AG04449 (cell line): Measurements from ENCODE around the gene CD83.
A peak's percentile ranks its signal among the peaks of the same experiment; 100 is the strongest.

Experiments used
- CTCF ChIA-PET: fragments of 350-600 bp; formaldehyde crosslinking; extraction: SDS; loops from one replicate; lab custom pipeline; 2021; ENCODE audit warnings: antibody characterized with exemption; lab: Yijun Ruan, JAX
- POLR2A ChIA-PET: fragments of 400-600, 350-600 bp; formaldehyde crosslinking; extraction: SDS; loops from one replicate; lab custom pipeline; 2020; ENCODE audit warnings: antibody characterized with exemption, inconsistent platforms; lab: Yijun Ruan, JAX
- DNase-seq: peaks from one replicate; pipeline ENCODE4 v3.0.0-alpha.2; 2010; ENCODE audit warnings: low read depth, low spot score
- H3K4me3 ChIP-seq: 2 replicates; pipeline ENCODE4 v1.5.1; 2011; ENCODE audit warnings: low read depth, mild to moderate bottlenecking, control low read depth, low read length
- TF ChIP-seq, protein P1 (sequence below): IDR thresholded peaks from one replicate; pipeline ENCODE4 v1.5.1; 2011; ENCODE audit warnings: mild to moderate bottlenecking, moderate library complexity, low read length, control low read depth, inconsistent platforms; ENCODE audit not compliant: insufficient read depth; ENCODE audit errors: missing control alignments

CD83 gene

DNA sequence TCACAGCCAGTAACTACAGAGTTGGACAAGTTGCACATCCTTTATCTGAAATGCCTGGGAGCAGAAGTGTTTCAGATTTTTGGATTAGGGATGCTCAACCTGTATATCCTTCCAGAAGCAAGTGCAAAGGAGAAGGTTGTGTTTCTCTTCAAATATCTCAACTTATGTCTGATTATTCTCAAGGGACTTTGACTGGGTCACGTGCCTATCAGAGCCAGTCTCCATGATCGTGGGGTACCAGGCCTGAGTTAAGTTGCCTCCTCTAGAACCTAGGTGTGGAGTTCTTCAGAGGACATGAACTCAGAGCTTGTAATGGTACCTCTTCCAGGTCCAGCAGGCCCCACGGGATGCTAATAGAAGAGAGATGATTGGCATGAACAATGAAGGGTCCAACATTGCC, 7.8 kb downstream of the CD83 start:
- POLR2A ChIA-PET, result no interaction called here
- no peak for DNase-seq
- TF ChIP-seq, protein P1, sequence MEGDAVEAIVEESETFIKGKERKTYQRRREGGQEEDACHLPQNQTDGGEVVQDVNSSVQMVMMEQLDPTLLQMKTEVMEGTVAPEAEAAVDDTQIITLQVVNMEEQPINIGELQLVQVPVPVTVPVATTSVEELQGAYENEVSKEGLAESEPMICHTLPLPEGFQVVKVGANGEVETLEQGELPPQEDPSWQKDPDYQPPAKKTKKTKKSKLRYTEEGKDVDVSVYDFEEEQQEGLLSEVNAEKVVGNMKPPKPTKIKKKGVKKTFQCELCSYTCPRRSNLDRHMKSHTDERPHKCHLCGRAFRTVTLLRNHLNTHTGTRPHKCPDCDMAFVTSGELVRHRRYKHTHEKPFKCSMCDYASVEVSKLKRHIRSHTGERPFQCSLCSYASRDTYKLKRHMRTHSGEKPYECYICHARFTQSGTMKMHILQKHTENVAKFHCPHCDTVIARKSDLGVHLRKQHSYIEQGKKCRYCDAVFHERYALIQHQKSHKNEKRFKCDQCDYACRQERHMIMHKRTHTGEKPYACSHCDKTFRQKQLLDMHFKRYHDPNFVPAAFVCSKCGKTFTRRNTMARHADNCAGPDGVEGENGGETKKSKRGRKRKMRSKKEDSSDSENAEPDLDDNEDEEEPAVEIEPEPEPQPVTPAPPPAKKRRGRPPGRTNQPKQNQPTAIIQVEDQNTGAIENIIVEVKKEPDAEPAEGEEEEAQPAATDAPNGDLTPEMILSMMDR, result no peak
- H3K4me3 ChIP-seq, result no peak overlapping the region
- CTCF ChIA-PET, result interaction anchor here (1.0 to 9.4 kb wide), 4 partner anchors 7 to 1497 kb away, joined by 3 to 110 read pairs (median 6); no protein-coding TSS in a partner anchor

DNA sequence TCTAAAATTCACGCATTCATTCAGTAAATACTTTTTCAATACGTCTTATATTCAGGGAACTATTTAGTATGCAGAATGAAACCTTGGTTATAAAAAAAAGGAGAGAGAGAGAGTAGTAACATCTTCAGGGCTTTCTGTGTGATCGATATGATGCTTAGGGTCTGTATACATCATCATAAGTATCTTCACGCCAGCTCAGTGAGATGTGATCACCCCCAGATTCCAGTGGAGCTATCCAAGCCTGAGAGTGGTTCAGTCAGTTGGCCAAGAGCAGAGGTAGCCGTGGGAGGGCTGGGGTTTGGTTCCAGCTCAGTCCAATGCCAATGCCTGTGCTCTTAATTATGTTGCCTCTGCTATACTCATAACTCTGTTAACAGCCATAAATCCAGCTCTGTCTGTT, 8.6 kb downstream of the CD83 start:
- DNase-seq, result no peak
- ChIA-PET CTCF (interaction anchor here (1.4 to 9.4 kb wide), 4 partner anchors 16 to 1497 kb away, joined by 4 to 110 read pairs (median 6); no protein-coding TSS in a partner anchor), POLR2A (no interaction called here)
- TF ChIP-seq, protein P1, result no peak
- H3K4me3 ChIP-seq, result no peak overlapping the region

DNA sequence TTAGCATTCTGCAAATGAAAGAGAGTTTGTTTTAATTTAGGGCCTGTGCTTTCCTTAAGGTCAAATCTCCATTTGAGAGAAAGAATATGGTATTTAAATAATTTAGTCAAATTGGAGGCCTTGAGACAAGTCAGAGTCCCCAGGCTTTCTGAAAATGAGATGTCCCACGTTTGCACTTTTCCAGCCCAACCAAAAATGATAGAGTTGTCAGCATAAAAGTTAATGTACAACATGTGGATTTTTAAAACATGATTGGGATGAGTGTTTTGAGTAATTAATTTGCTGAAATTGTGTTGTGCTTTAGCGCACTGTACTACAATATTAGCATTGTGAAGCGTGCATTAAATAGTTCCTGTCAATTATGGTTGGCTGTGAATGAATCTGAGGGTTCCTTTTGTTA, 10.0 kb downstream of the CD83 start:
- POLR2A ChIA-PET, result no interaction called here
- no peak for DNase-seq
- TF ChIP-seq, protein P1, result no peak
- no peak overlapping the region for H3K4me3 ChIP-seq
- CTCF ChIA-PET, result interaction anchor here (0.7 to 9.4 kb wide), 6 partner anchors 9 to 1565 kb away, joined by 3 to 110 read pairs (median 4); no protein-coding TSS in a partner anchor

DNA sequence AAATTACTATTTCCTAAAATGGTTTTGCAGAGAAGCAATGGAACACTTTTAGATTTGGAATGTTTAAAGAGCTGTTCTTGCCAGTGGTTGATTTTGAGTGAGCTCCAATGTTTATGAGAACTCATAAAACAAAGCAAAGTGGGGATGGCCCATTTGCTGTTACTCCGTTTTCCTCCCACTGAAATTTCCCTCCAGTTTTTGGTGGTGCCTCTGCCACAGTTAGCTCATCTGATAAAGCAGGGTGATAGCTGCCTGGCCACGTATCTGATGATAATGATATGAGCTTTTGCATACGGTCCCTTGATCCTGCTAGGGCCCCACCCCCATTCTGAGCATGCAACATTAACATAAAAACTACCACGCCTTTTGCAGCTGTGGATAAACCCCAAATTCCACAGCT, 10.4 kb downstream of the CD83 start:
- POLR2A ChIA-PET, result no interaction called here
- TF ChIP-seq, protein P1, result no peak
- CTCF ChIA-PET, result interaction anchor here (0.7 to 9.4 kb wide), 6 partner anchors 9 to 1565 kb away, joined by 3 to 110 read pairs (median 4); no protein-coding TSS in a partner anchor
- H3K4me3 ChIP-seq, result no peak overlapping the region
- no peak for DNase-seq

DNA sequence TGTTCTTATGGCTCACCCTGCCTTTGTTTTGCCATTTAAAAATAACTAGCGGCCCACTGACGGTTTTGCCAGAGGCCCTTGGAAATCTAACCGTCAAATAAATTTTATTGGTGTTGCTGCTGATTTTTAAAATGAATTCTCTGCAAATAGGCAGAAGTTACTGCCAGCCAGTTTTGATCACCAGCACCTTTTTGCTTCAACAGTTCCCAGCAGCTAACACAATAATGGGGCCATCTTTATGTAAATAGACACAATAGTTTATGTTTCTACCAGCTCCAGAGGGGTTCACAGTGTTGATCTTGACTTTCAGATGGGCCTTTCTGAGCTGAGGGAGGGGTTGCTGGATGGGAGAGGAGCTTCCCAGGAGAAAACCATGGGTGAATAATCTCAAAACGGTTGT, 11.2 kb downstream of the CD83 start:
- CTCF ChIA-PET, result interaction anchor here (0.7 to 9.4 kb wide), 21 partner anchors 10 to 1564 kb away, joined by 3 to 110 read pairs (median 4); no protein-coding TSS in a partner anchor
- DNase-seq, result no peak
- POLR2A ChIA-PET, result no interaction called here

DNA sequence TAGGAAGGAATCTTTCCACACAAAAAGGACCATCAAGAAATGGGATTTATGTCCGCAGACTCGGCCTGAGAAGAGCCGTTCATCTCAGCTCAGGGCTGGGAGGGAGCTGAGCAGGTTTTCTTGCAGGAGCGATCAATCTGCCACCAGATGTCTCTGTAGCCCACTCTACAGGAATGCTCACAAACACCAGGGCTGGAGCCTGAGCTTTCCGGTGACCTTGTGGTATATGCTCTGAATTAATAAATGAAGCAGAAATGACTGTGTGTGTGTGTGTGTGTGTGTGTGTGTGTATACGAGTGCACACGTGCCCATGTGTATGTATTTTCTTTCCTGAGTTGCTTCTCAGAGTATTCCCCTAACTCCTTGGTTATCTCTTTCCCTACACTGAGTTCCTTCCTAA, 12.0 kb downstream of the CD83 start:
- POLR2A ChIA-PET, result no interaction called here
- TF ChIP-seq, protein P1, result peak; percentile 58

More for the DNA sequence above, 11.2 kb downstream of the CD83 start:
- no peak overlapping the region for H3K4me3 ChIP-seq
- TF ChIP-seq, protein P1, result no peak

More for the DNA sequence above, 12.0 kb downstream of the CD83 start:
- DNase-seq, result peak; percentile 14
- H3K4me3 ChIP-seq, result no peak overlapping the region
- CTCF ChIA-PET, result interaction anchor here (0.7 to 9.4 kb wide), 23 partner anchors 9 to 1495 kb away, joined by 3 to 110 read pairs (median 4); no protein-coding TSS in a partner anchor
